ENCODE measurements around the gene ISYNA1. TPM values are rescaled to one million over a fixed set of nuclear protein-coding genes. Genes with fewer than 3 reads are reported as not detected.

ISYNA1 gene
- total and polyA plus RNA-seq, 2 of the 13 experiments (the other 11 are each of a cell fraction or from before 2014, with no cell fraction given) = 29.6 to 48.5 TPM

DNA sequence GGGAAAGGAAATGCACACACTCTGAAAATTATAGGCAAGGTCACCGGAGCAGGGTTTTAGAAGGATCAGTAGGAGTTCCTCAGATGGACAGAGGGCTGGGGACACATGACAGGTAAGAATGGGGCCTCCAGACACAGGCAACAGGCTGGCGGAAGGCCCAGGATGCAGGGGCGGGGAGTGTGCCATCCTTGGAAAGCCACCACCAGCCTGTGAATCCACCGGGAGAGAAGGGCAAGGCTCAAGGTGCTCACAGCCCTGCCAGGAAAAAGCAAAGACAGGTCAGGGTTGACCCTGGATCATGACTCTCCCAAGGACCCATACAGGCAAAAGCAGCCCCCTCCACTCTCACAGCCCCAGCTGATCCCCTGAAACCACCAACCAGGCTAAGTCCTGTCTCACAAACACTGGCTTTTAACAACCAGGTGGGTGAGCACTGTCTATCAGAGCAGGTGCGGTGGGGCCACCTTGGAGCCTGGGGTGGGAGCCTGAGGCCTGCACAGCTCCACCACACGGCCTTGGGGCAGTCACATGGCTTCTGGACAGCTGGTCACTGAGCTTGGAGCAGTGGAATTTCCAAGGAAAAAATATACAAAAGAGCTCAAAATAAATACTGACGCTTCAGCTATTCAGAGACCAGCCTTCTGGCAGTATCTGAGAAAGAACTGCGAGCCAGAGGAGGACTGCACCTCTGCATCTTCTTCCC lies 35.2 kb upstream of the ISYNA1 start:
- no peak overlapping the region for H3K9ac ChIP-seq (ENCODE audit: insufficient read depth, low read depth, low read length)
- DNase-seq (ENCODE audit: low spot score) = no peak
- no peak for FAIRE-seq
- POLR2A ChIA-PET = interaction anchor here (1.3 kb wide), 1 partner anchor 84 kb away, joined by 5 read pairs; the partner anchor contains the start of gene KXD1
- CTCF ChIA-PET (ENCODE audit: low intra/inter-chr PET ratio, low total read pairs) = no interaction called here
- peaks cover 5 to 6% of the 10 kb centered on the region in 2 experiments; a peak in 2 of 5 replicates for H3K36me3 ChIP-seq (replicated peaks in 1 of 2; ENCODE audit: control insufficient read depth in 1 of 2, insufficient read depth in 2 of 2, low read length in 2 of 2)
- ATAC-seq = no peak
- intact Hi-C loops (cut with micrococcal nuclease; ENCODE audit: unreplicated experiment) (no loop called here), in situ Hi-C loops (cut with HindIII; ENCODE audit: extremely low pct_ligation_motif_present, low pct_unique_long_range_greater_than_20kb) (loop anchor here (10.0 kb wide), 2 partner anchors 52 to 202 kb away; partner anchors contain the start of gene ELL)
- no peak overlapping the region for H3K27ac ChIP-seq (ENCODE audit: extremely low read length, insufficient read depth, low read length)
- H3K79me2 ChIP-seq (ENCODE audit: insufficient read depth, low read length) = peaks cover 51% of the 10 kb centered on the region
- no peak overlapping the region for H3K4me3 ChIP-seq (replicated peaks in 1 of 3; ENCODE audit: insufficient read depth in 1 of 3, low read depth in 2 of 3, low read length in 3 of 3)
- no peak overlapping the region for H2AFZ ChIP-seq (ENCODE audit: low read length)
- H3K9me3 ChIP-seq (ENCODE audit: low read length) = no peaks in the 10 kb centered on the region
- H3K27me3 ChIP-seq (ENCODE audit: control insufficient read depth in 1 of 2, insufficient read depth in 2 of 2, low read length in 2 of 2) = no peaks in the 10 kb centered on the region
- H3K4me1 ChIP-seq (ENCODE audit: insufficient read depth, low read length) = peaks cover 82% of the 10 kb centered on the region
- WGBS (ENCODE audit: low lambda C conversion rate) = 79% methylated on average over 8 of the region's 8 CpGs
- peaks cover 17% of the 10 kb centered on the region; the same call in 1 of the 2 replicates for H4K20me1 ChIP-seq (ENCODE audit: insufficient read depth, low read length)
- no TSS peak for BruUV-seq (replicated peaks)
- no peak overlapping the region for H3K4me2 ChIP-seq (ENCODE audit: low read depth, low read length)
- TF ChIP-seq ZBTB2 (CRISPR knock-in tag; IDR thresholded peaks at IDR 0.05; ENCODE audit: low read depth) = no peak
- TF ChIP-seq, protein P1, sequence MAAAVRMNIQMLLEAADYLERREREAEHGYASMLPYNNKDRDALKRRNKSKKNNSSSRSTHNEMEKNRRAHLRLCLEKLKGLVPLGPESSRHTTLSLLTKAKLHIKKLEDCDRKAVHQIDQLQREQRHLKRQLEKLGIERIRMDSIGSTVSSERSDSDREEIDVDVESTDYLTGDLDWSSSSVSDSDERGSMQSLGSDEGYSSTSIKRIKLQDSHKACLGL (CRISPR knock-in tag; IDR thresholded peaks at IDR 0.05) = no peak
- peak; percentile 68 for TF ChIP-seq ZNF687 (CRISPR knock-in tag; IDR thresholded peaks at IDR 0.05)
- TF ChIP-seq, protein P2, sequence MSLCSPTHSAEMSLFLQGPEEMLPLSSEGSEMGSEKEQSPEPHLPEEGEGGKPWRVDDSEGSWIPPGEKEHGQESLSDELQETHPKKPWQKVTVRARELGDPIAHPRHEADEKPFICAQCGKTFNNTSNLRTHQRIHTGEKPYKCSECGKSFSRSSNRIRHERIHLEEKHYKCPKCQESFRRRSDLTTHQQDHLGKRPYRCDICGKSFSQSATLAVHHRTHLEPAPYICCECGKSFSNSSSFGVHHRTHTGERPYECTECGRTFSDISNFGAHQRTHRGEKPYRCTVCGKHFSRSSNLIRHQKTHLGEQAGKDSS (CRISPR knock-in tag; IDR thresholded peaks at IDR 0.05; ENCODE audit: borderline replicate concordance, low read depth) = peak; percentile 50; the same call in 1 of the 2 replicates
- TF ChIP-seq, protein P3, sequence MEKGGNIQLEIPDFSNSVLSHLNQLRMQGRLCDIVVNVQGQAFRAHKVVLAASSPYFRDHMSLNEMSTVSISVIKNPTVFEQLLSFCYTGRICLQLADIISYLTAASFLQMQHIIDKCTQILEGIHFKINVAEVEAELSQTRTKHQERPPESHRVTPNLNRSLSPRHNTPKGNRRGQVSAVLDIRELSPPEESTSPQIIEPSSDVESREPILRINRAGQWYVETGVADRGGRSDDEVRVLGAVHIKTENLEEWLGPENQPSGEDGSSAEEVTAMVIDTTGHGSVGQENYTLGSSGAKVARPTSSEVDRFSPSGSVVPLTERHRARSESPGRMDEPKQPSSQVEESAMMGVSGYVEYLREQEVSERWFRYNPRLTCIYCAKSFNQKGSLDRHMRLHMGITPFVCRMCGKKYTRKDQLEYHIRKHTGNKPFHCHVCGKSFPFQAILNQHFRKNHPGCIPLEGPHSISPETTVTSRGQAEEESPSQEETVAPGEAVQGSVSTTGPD (CRISPR knock-in tag; IDR thresholded peaks at IDR 0.05) = no peak
- 0 out of 2 replicates have a peak, but pooled peaks have one; percentile 19 for TF ChIP-seq TFE3 (CRISPR knock-in tag; IDR thresholded peaks at IDR 0.05)
- TF ChIP-seq, protein P4, sequence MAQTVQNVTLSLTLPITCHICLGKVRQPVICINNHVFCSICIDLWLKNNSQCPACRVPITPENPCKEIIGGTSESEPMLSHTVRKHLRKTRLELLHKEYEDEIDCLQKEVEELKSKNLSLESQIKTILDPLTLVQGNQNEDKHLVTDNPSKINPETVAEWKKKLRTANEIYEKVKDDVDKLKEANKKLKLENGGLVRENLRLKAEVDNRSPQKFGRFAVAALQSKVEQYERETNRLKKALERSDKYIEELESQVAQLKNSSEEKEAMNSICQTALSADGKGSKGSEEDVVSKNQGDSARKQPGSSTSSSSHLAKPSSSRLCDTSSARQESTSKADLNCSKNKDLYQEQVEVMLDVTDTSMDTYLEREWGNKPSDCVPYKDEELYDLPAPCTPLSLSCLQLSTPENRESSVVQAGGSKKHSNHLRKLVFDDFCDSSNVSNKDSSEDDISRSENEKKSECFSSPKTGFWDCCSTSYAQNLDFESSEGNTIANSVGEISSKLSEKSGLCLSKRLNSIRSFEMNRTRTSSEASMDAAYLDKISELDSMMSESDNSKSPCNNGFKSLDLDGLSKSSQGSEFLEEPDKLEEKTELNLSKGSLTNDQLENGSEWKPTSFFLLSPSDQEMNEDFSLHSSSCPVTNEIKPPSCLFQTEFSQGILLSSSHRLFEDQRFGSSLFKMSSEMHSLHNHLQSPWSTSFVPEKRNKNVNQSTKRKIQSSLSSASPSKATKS (CRISPR knock-in tag; IDR thresholded peaks at IDR 0.05) = no peak
